NB4 (cell line): ENCODE data around the gene WBP2NL.

Experiments
- CTCF ChIP-seq: IDR thresholded peaks from one replicate; pipeline ENCODE4 v1.5.1; 2012; ENCODE audit warnings: low read depth, low read length
- MYC ChIP-seq: IDR thresholded peaks from 2 replicates; pipeline ENCODE4 v1.6.1; 2011; ENCODE audit warnings: low read depth, low read length
- TF ChIP-seq, protein P1 (sequence below): IDR thresholded peaks from 2 replicates; pipeline ENCODE4 v1.6.1; 2011; ENCODE audit warnings: low read depth, low read length

DNA sequence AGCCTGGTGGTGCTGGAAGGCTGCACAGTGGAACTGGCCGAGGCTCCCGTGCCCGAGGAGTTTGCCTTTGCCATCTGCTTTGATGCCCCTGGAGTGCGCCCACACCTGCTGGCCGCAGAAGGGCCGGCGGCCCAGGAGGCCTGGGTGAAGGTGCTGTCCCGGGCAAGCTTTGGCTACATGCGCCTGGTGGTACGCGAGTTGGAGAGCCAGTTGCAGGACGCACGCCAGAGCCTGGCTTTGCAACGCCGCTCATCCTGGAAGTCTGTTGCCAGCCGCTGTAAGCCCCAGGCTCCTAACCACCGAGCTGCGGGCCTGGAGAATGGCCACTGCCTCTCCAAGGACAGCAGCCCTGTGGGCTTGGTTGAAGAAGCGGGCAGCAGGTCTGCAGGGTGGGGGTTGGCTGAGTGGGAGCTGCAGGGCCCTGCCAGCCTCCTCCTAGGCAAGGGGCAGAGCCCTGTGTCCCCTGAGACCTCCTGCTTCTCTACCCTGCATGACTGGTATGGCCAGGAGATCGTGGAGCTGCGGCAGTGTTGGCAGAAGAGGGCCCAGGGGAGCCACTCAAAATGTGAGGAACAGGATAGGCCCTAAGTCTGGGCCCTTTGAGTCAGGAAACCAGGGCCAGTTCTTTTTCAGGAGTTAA lies 79.0 kb downstream of the WBP2NL start:
- TF ChIP-seq CTCF, result no peak
- TF ChIP-seq MYC, result no peak
- TF ChIP-seq, protein P1, sequence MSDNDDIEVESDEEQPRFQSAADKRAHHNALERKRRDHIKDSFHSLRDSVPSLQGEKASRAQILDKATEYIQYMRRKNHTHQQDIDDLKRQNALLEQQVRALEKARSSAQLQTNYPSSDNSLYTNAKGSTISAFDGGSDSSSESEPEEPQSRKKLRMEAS, result no peak
